Liver (tissue), 9 donors: ENCODE measurements around the gene DNAH17. TPM values are rescaled to one million over a fixed set of nuclear protein-coding genes. Genes with fewer than 3 reads are reported as not detected.

Experiments
- DNase-seq: peaks from one replicate; pipeline ENCODE4 v3.0.0-alpha.2; 2017; ENCODE audit warnings: low spot score
- H3K27ac ChIP-seq, 2 donors: one replicate each; pipeline ENCODE4 v1.7.0; 2013; ENCODE audit warnings: inconsistent platforms in 2 of 2, low read length in 2 of 2, control low read depth in 1 of 2, low read depth in 1 of 2, mild to moderate bottlenecking in 1 of 2
- H3K27me3 ChIP-seq, 4 donors: one replicate each; pipeline versions ENCODE4 v1.6.1 to v1.7.0; 2013; ENCODE audit warnings: low read length in 3 of 4, inconsistent platforms in 1 of 4, mild to moderate bottlenecking in 1 of 4, moderate library complexity in 1 of 4; ENCODE audit not compliant: control insufficient read depth in 4 of 4, insufficient read depth in 4 of 4
- H3K36me3 ChIP-seq, 4 donors: one replicate each; pipeline versions ENCODE4 v1.6.1 to v1.7.0; 2013; ENCODE audit warnings: low read length in 3 of 4, mild to moderate bottlenecking in 3 of 4, low read depth in 1 of 4, moderate library complexity in 1 of 4; ENCODE audit not compliant: control insufficient read depth in 4 of 4, insufficient read depth in 3 of 4
- H3K4me1 ChIP-seq, 4 donors: one replicate each; pipeline versions ENCODE4 v1.6.1 to v1.7.0; 2013; ENCODE audit warnings: low read length in 3 of 4, mild to moderate bottlenecking in 3 of 4, moderate library complexity in 1 of 4; ENCODE audit not compliant: control insufficient read depth in 4 of 4, insufficient read depth in 4 of 4
- H3K4me3 ChIP-seq, 3 donors: one replicate each; pipeline versions ENCODE4 v1.6.1 to v1.7.0; 2013; ENCODE audit warnings: low read length in 3 of 3, control low read depth in 1 of 3, low read depth in 1 of 3, mild to moderate bottlenecking in 1 of 3
- H3K9ac ChIP-seq, 2 donors: one replicate each; pipeline ENCODE4 v1.7.0; 2013; ENCODE audit warnings: low read length in 2 of 2, mild to moderate bottlenecking in 2 of 2, moderate library complexity in 2 of 2, control low read depth in 1 of 2, low read depth in 1 of 2
- H3K9me3 ChIP-seq, 4 donors: one replicate each; pipeline versions ENCODE4 v1.6.1 to v1.7.0; 2013; ENCODE audit warnings: low read length in 3 of 4; ENCODE audit not compliant: control insufficient read depth in 4 of 4
- EGR1 ChIP-seq, 2 donors: IDR thresholded peaks; 2 replicates each; pipeline ENCODE4 v1.6.1; 2016 to 2018; ENCODE audit warnings: antibody characterized with exemption in 2 of 2, low read depth in 2 of 2
- FOXA1 ChIP-seq: IDR thresholded peaks from 2 replicates; pipeline ENCODE4 v1.6.1; 2016; ENCODE audit warnings: antibody characterized with exemption
- FOXA2 ChIP-seq: IDR thresholded peaks from 2 replicates; pipeline ENCODE4 v1.6.1; 2016; ENCODE audit warnings: antibody characterized with exemption
- GABPA ChIP-seq, 2 donors: IDR thresholded peaks in 1 of 2; conservative IDR thresholded peaks in 1 of 2; 2 replicates each; pipeline ENCODE4 v1.6.1; 2016; ENCODE audit warnings: antibody characterized with exemption in 2 of 2, mild to moderate bottlenecking in 1 of 2, moderate library complexity in 1 of 2
- HNF4A ChIP-seq, 2 donors: conservative IDR thresholded peaks; 2 replicates each; pipeline ENCODE4 v1.6.1; 2016; ENCODE audit warnings: antibody characterized with exemption in 2 of 2, mild to moderate bottlenecking in 2 of 2
- HNF4G ChIP-seq: IDR thresholded peaks from 2 replicates; pipeline ENCODE4 v1.6.1; 2016; ENCODE audit warnings: antibody characterized with exemption
- NR2F2 ChIP-seq: IDR thresholded peaks from 2 replicates; pipeline ENCODE4 v1.6.1; 2016; ENCODE audit warnings: antibody characterized with exemption
- RAD21 ChIP-seq, 2 donors: IDR thresholded peaks; 2 replicates each; pipeline ENCODE4 v1.6.1; 2016; ENCODE audit warnings: antibody characterized with exemption in 2 of 2, mild to moderate bottlenecking in 2 of 2
- RXRA ChIP-seq, 2 donors: IDR thresholded peaks; 2 replicates each; pipeline ENCODE4 v1.6.1; 2017 to 2018; ENCODE audit warnings: antibody characterized with exemption in 2 of 2, mild to moderate bottlenecking in 1 of 2
- SP1 ChIP-seq: IDR thresholded peaks from 2 replicates; pipeline ENCODE4 v1.6.1; 2018; ENCODE audit warnings: antibody characterized with exemption, mild to moderate bottlenecking
- YY1 ChIP-seq: IDR thresholded peaks from 2 replicates; pipeline ENCODE4 v1.6.1; 2016; ENCODE audit warnings: antibody characterized with exemption, mild to moderate bottlenecking
- WGBS: extraction: QIAGEN DNeasy Blood & Tissue Kit; methylation state at CpG from one replicate; pipeline ENCODE4 v1.1.7; 2013; 5-methylcytosine and 5-hydroxymethylcytosine counted together
- polyA plus RNA-seq, 2 donors: library from polyadenylated mRNA; stranded (reverse) in 1 of 2; unstranded in 1 of 2; fragments of 200-250 nt in 1 of 2; fragments of >200 nt in 1 of 2; fragmentation: Nextera tagmentation in 1 of 2; extraction: Ambion mirVana in 1 of 2; gene quantifications; one replicate each; pipeline versions ENCODE4 v1.2.1 to v1.2.3, GENCODE V29; 2013 to 2015
- total RNA-seq, 2 donors: library from RNA; depleted of rRNA; stranded (reverse); fragments of >200 nt; gene quantifications; one replicate each; pipeline ENCODE4 v1.2.3, GENCODE V29; 2014
- TF ChIP-seq, protein P1 (sequence below): IDR thresholded peaks from 2 replicates; pipeline ENCODE4 v1.6.1; 2016; ENCODE audit warnings: antibody characterized with exemption, mild to moderate bottlenecking
- TF ChIP-seq, protein P2 (sequence below): fragments of 150-350 bp; IDR thresholded peaks from 2 replicates; pipeline ENCODE4 v1.5.1; 2017; ENCODE audit warnings: improper control_type of control experiment, low read depth, low read length; ENCODE audit not compliant: missing input control
- TF ChIP-seq, protein P3 (sequence below): IDR thresholded peaks from 2 replicates; pipeline ENCODE4 v1.6.1; 2016; ENCODE audit warnings: antibody characterized with exemption
- donor health status: healthy.
- donor health status: healthy.
- donor health status: healthy.
- donor health status: healthy.
- donor health status: healthy.

Gene DNAH17
- total and polyA plus RNA-seq, 4 donors, result 0.09 to 0.79 TPM; not detected in 2

DNA sequence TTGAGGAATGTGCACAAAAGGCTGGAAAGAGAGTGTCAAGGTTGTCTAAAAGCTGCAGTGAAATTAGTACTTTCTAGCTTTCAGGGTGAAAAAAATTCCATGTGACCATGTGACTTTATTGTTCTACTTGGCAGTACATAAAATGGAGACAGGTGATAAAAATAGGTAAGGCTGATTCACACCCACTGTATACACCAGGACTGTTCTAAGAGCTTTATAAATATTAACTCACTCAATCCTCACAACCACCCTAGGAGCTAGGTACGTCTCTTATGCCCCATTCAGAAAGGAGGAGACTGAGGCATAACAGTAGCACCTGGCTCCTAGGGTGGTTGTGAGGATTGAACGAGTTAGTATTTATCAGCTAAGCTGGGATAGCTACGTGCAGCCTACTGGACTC lies 28.2 kb upstream of the DNAH17 start (continued):
- TF ChIP-seq, protein P1, sequence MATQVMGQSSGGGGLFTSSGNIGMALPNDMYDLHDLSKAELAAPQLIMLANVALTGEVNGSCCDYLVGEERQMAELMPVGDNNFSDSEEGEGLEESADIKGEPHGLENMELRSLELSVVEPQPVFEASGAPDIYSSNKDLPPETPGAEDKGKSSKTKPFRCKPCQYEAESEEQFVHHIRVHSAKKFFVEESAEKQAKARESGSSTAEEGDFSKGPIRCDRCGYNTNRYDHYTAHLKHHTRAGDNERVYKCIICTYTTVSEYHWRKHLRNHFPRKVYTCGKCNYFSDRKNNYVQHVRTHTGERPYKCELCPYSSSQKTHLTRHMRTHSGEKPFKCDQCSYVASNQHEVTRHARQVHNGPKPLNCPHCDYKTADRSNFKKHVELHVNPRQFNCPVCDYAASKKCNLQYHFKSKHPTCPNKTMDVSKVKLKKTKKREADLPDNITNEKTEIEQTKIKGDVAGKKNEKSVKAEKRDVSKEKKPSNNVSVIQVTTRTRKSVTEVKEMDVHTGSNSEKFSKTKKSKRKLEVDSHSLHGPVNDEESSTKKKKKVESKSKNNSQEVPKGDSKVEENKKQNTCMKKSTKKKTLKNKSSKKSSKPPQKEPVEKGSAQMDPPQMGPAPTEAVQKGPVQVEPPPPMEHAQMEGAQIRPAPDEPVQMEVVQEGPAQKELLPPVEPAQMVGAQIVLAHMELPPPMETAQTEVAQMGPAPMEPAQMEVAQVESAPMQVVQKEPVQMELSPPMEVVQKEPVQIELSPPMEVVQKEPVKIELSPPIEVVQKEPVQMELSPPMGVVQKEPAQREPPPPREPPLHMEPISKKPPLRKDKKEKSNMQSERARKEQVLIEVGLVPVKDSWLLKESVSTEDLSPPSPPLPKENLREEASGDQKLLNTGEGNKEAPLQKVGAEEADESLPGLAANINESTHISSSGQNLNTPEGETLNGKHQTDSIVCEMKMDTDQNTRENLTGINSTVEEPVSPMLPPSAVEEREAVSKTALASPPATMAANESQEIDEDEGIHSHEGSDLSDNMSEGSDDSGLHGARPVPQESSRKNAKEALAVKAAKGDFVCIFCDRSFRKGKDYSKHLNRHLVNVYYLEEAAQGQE, result no peak
- TF ChIP-seq HNF4A (conservative IDR thresholded peaks at IDR 0.05) (no peak), FOXA2 (no peak), YY1 (no peak), FOXA1 (no peak), RXRA (IDR thresholded peaks at IDR 0.05) (no peak), RAD21 (IDR thresholded peaks at IDR 0.05) (no peak)

DNA sequence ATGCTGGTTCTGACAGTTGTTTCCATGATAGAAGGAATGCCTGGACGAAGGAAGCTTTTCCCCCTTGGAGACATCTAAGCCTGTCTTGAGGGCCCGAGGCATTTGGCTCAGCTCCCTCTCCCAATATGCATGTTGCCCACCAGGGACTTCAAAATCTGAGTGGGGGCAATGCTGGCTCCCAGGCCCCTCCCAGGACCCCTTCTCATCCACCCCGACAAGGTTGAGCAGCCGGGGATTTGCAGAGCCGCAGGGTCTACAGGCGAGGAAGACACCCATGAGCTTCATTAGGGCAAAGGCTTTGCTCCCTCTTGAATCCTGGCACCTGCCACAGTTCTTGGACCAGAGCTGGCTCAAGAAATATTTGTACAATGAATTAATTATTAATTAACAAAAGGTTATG lies 25.1 kb upstream of the DNAH17 start:
- 96% methylated on average over 6 of the region's 6 CpGs for WGBS
- Histone ChIP-seq H3K4me3 (no peak overlapping the region), H3K27me3 (no peaks in the 10 kb centered on the region), H3K9ac (no peak overlapping the region), H3K36me3 (no peaks in the 10 kb centered on the region), H3K27ac (no peak overlapping the region), H3K9me3 (no peaks in the 10 kb centered on the region), H3K4me1 (no peaks in the 10 kb centered on the region)
- TF ChIP-seq HNF4A (conservative IDR thresholded peaks at IDR 0.05) (no peak), GABPA (IDR thresholded peaks at IDR 0.05 in 1 of 2, conservative IDR thresholded peaks at IDR 0.05 in 1 of 2) (no peak), NR2F2 (no peak), EGR1 (IDR thresholded peaks at IDR 0.05; ENCODE audit: low read depth in 2 of 2) (no peak), HNF4G (no peak), SP1 (no peak), FOXA1 (no peak)
- TF ChIP-seq, protein P2, sequence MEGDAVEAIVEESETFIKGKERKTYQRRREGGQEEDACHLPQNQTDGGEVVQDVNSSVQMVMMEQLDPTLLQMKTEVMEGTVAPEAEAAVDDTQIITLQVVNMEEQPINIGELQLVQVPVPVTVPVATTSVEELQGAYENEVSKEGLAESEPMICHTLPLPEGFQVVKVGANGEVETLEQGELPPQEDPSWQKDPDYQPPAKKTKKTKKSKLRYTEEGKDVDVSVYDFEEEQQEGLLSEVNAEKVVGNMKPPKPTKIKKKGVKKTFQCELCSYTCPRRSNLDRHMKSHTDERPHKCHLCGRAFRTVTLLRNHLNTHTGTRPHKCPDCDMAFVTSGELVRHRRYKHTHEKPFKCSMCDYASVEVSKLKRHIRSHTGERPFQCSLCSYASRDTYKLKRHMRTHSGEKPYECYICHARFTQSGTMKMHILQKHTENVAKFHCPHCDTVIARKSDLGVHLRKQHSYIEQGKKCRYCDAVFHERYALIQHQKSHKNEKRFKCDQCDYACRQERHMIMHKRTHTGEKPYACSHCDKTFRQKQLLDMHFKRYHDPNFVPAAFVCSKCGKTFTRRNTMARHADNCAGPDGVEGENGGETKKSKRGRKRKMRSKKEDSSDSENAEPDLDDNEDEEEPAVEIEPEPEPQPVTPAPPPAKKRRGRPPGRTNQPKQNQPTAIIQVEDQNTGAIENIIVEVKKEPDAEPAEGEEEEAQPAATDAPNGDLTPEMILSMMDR, result no peak
- TF ChIP-seq, protein P1, result no peak
- TF ChIP-seq, protein P3, sequence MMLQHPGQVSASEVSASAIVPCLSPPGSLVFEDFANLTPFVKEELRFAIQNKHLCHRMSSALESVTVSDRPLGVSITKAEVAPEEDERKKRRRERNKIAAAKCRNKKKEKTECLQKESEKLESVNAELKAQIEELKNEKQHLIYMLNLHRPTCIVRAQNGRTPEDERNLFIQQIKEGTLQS, result no peak
- DNase-seq, result no peak
